Fibroblast of lung (primary cell): Measurements from ENCODE around the gene OARD1.

Source experiments
- EZH2 ChIP-seq: IDR thresholded peaks from 2 replicates; pipeline ENCODE4 v1.5.1; 2012; ENCODE audit warnings: low read length, control low read depth, mild to moderate bottlenecking; ENCODE audit errors: missing control alignments
- TF ChIP-seq, protein P1 (sequence below), 2 donors: IDR thresholded peaks in 1 of 2; conservative IDR thresholded peaks in 1 of 2; 1 replicate in 1 of 2; 2 replicates in 1 of 2; pipeline ENCODE4 v1.5.1; 2011 to 2012; ENCODE audit warnings: low read length in 2 of 2, control low read depth in 1 of 2, inconsistent platforms in 1 of 2, low read depth in 1 of 2, mild to moderate bottlenecking in 1 of 2

DNA sequence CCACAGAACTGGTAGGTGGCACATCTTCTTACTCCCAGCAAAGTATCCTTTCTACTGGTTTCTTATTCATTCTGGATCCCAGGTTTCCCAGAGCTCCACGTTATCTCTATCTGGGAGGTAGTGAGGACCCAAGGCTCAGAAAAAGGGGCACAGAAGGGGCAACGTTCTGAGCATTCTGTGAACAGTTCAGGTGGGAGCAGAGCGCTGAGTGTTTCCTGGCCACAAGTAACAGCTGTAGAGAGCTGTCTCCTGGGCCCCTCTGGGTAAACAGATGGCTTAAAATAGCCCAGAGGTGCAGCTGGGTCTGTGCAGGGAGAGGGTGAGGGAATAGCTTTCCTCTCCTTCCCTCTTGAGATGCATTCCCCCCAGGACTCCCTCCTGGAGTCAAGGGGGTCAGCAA, 17.0 kb downstream of the OARD1 start:
- TF ChIP-seq, protein P1, sequence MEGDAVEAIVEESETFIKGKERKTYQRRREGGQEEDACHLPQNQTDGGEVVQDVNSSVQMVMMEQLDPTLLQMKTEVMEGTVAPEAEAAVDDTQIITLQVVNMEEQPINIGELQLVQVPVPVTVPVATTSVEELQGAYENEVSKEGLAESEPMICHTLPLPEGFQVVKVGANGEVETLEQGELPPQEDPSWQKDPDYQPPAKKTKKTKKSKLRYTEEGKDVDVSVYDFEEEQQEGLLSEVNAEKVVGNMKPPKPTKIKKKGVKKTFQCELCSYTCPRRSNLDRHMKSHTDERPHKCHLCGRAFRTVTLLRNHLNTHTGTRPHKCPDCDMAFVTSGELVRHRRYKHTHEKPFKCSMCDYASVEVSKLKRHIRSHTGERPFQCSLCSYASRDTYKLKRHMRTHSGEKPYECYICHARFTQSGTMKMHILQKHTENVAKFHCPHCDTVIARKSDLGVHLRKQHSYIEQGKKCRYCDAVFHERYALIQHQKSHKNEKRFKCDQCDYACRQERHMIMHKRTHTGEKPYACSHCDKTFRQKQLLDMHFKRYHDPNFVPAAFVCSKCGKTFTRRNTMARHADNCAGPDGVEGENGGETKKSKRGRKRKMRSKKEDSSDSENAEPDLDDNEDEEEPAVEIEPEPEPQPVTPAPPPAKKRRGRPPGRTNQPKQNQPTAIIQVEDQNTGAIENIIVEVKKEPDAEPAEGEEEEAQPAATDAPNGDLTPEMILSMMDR (conservative IDR thresholded peaks at IDR 0.05 in 1 of 2, IDR thresholded peaks at IDR 0.05 in 1 of 2; ENCODE audit: low read depth in 1 of 2, low read length in 2 of 2): no peak
- TF ChIP-seq EZH2: no peak
